NCI-H69 (cell line): ENCODE data around the gene SCRT2.

Source experiments
- DNase-seq: peaks from one replicate; lab custom pipeline; 2025; lab: John Stamatoyannopoulos, UW

SCRT2 gene

DNA sequence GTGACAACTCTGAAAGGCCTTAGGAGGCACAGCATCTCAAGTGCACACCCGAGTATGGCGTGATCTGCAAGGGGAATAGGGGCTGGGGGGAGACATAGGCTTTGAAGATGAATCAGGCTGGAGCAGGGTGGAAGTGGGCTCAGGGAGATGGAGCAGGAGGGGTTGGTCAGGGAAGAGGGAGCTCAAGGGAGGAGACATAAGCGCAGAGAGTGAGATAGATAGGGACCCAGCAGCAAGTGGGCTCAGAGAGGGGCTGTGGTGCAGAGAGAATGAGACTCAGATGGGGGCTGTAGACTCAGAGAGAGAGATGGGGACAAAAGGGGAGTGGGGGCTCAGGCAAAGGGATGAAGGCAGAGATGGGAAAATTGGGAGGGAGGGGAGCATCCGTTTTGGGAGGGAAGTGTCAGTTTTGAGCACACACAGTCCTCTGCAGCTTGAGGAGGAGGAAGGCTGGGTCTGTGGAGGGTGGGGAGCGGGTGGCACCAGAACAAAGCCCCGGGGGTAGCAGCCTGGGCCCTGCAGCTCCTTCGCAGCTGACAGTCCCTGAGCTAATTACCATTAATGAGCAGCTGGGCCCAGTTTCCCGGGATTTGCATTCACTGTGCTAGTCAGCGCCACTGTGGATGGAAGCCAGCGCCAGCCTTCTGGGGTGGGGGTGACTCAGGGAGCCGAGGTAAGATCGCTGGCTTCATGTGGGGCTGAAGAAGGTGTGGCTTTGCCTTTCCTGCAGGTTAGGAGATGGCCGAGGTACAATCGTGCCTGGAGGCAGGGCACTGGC, 41.3 kb downstream of the SCRT2 start:
- DNase-seq: peak; percentile 71

DNA sequence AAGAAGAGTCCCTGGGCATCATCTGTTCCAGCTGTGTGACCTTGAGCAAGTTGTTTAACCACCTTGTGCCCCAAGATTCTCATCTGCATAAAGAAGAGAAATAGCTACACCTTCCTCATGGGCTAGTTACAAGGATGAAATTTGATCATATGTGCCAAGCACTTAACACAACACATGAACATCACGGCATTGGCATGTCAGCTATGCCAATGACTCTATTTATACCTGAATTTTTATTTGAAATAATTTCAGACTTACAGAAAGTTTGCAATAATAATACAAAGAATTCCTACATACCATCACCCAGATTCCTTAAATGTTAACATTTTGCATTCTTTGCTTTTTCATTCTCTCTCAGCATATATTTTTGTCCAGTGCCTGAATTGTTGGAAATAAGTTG, 44.5 kb downstream of the SCRT2 start:
- DNase-seq: no peak

DNA sequence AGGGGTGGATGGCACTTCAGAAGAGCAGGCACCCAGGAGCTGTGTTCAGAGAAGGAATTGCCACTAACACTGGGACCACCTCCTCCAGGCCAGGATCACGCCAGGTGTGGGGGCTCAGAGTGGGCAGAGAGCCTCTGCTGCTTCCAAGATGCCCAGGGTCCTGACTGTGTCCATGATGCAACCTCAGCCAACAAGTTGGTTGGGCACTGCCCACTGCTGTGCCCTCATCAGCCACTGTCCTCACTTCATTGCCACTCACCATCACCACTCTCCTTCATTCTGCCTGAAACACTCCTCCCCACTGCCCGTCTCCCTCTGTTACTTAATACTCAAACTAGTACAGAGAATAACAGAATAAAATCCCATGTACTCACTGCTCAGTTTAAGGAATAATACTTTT, 49.0 kb downstream of the SCRT2 start:
- DNase-seq: no peak

DNA sequence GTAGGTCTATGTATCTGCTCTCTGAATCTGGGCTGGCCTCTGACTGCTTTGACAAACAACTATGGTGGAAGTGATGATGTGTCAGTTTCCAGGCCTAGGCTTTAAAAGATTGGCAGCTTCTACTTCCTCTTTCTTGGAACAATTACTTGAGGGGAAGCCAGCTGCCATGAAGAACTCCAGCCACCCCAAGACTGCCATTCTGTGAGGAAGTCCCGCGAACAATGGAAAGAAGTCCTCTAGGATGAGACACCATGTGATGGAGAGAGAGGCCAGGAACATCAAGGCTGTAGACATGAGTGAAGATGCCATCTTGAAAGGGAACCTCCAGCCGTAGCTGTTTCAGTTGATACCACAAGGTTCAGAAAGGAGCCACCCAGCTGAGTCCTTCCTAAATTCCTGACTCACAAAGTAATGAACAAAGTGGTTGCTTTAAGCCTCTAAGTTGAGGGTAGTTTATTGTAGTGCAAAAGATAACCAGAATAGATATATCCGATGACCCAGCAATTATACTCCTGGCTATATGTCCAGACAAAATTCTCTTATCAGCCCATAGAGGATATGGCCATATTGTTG, 50.2 kb downstream of the SCRT2 start:
- DNase-seq: no peak

DNA sequence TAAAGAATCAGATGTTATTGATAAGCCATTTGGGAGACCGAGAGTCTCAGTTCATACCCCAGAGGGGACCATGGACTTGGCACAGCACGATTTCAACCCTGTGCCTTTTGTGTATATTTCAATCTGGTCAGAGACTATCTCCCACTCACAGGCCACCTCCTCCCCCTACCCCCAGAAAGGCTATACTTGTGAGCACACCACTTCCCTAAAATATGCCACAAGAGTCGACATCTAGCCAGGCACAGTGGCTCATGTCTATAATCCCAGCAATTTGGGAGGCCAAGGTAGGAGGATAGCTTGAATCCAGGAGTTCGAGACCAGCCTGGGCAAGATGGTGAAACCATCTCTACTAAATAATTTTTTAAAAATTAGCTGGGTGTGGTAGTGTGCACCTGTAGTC, 51.9 kb downstream of the SCRT2 start:
- DNase-seq: no peak

DNA sequence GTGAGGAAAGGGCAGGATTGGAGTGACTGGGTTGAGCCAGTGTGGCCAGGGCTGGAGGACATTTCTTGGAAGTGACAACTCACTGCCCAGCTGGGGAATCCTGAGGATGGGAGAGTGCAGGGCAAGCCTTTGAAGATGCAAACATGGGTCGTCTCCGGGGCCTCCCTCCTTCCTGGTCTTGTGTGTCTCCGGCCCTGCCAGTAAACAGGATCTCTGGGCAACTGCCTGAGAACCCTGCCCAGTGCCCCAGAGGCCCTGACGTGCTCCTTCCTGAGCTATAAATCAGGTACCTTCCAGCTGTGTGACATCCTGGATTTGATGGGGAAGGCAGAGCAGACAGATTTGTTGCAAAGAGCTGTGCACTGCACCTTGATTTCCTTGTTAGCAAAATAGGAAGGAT, 52.6 kb downstream of the SCRT2 start:
- no peak for DNase-seq

DNA sequence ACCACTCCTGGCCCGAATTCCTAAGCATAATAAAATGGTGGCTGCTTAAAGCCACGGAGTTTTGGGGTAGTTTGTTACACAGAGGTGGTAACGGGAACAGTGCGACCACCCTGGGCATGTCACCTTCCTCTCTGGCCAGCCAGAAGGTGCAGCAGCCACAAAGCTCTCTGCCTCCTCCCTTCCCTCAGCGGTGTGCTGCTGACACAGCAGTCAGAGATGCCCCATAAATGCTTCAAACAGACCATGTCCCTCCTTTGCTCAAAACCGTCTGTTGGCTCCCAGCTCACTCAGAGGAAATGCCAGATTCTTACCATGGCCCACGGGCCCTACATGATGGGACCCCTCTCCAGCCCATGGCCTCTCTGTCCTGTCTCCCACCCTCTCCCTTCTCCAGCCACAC, 53.4 kb downstream of the SCRT2 start:
- no peak for DNase-seq

DNA sequence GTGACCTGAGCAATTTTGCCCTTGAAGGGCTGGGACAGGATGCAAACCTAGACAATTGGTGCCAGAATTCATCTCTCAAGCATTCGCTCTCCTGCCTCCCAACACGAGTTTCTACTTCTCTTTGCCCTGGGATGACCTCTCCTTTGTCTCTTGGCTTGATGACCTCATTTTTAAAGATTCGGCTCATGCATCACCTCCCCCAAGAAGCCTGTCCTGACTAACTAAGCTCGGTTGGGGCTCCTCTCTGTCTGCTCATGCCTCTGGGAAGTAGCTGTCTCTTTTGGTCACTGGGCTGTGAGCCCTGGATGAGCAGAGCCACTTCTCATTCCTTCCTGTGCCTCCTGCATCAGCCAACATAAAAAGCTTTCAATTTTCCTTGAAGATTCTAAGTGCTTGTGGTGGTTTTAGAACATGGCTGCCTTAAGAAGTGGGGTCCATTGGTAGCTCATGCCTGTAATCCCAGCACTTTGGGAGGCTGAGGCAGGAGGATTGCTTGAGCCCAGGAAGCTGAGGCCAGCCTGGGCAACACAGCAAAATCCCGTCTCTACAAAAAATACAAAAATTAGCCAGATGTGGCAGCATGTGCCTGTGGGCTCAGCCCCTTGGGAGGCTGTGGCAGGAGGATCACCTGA, 54.4 kb downstream of the SCRT2 start:
- no peak for DNase-seq

DNA sequence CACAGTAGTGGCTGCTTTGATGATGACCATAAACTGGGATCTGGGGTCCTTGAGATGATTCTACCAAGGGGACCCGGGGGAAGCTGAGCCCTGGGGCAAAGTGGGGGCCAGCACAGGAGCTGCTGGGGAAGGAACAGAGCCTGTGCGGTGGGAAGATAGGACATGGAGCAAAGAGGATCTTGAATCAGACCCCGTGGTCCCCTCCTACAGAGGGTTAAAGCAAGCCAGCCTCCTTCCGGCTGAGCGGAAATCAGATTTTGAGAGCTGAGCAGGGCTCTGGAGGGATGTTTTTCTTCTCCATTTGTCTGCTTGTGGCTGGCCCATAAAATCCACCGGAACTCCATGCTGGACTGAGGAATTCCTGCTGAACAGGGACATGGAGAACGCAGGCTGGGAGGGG, 55.4 kb downstream of the SCRT2 start:
- DNase-seq: no peak

DNA sequence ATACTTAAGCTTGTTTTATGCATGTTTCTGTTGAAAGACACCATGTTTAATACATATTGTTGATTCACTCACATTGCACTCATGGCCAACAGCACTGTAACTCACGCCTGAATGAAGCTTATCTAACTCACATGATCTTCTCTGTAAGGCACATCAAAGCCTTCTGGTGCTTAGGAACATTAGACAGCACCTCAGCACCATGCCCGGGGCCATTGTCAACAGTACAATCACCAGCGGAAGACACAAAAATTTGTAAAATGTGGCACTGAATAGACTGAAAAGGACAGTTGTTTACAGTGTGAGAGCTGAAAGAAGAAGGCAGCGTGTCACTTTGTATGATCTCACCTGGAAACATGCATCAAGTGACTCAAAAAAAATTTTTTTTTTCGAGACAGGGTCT, 56.6 kb downstream of the SCRT2 start:
- no peak for DNase-seq

DNA sequence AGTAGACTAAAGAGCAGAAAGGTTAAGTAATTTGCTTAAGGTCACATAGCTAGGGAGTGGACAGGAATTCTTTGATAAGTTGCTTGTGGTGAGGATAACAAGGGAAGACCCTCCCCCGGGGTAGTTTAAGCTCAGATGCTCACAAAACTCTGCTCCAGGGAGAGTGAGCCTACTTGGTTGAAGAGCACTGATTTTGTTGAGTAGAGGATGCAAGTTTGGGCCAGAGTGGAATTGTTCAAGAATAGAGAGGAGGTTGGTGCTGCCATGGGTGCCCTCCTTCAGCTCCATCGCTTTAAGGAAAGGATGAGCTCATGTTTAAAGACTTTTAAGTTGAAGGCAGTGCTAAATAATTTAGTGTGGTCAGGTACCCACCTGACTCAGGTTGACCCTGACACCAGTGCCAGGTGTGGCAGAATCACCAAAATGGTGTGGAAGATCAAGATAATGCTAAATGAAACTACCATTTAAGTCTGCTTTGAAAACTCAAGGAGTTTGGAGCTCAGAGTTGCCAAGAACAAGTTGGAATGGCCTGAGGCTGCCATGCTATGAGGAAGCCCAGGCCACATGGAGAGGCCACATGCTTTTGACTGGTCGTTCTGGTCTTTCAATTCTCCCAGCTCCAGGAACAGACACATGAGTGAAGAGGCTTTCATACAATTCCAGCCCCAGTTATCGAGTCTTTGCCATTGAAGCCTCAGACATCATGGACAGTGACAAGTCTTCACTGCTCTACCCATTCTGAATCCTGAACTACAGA, 57.5 kb downstream of the SCRT2 start:
- DNase-seq: no peak

DNA sequence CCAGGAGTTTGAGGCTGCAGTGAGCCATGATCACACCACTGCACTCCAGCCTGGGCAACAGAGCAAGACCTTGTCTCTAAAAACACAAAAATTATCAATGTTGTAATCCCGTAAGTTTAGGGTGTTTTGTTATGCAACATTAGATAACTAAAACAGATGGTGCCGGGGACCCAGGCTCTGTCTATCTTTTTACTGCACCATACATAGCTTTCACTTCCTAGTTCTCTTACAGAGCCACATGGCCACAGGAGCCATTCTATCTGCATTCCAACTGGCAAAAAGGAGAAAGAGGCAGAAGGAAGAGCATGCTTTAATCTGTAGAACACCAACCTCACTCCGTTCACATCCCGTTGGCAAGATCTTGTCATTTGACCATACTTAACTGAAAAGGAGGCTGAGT, 60.1 kb downstream of the SCRT2 start:
- no peak for DNase-seq

DNA sequence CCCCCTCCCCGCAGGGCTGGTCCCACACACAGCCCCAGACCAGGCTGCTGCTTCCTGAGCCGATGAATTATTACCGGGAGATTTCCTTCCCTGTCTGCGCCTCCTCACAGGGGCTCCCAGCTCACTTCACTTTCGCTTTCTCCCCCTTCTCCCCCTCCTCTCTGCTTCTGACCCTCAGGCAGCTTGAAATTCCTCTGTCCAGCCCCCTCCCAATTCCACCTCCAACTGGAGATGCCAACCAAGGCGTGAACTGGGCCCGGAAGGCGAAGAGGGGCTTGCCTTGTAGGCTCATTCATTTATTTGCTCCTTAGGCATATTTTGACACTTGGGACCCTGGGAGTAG, 63.8 kb downstream of the SCRT2 start:
- DNase-seq: no peak
